ENCODE measurements around the gene SMAD6. TPM values are rescaled to one million over a fixed set of nuclear protein-coding genes. Genes with fewer than 3 reads are reported as not detected.

Gene SMAD6
- total and polyA plus RNA-seq, 2 experiments from 2014 or later = 1.6 to 15.7 TPM

GRCh38 chr15:66652806-66653205 is 49.2 kb upstream of the SMAD6 start (continued):
- TF ChIP-seq ZNF462 (CRISPR knock-in tag; IDR thresholded peaks at IDR 0.05) = no peak
- no peak for TF ChIP-seq NANOG (IDR thresholded peaks at IDR 0.05; ENCODE audit: borderline replicate concordance)
- no peak for TF ChIP-seq EZH2phosphoT487 (IDR thresholded peaks at IDR 0.05; ENCODE audit: unreplicated experiment)
- TF ChIP-seq ZNF331 (CRISPR knock-in tag; IDR thresholded peaks at IDR 0.05; ENCODE audit: low read depth) = no peak

- no peak overlapping the region for H3K4me3 ChIP-seq
- TF ChIP-seq ZNF114 (CRISPR knock-in tag; IDR thresholded peaks at IDR 0.05) = no peak
- TF ChIP-seq ZNF462 (CRISPR knock-in tag; IDR thresholded peaks at IDR 0.05) = no peak
- H3K79me2 ChIP-seq (replicated peaks; ENCODE audit: insufficient read depth) = no peaks in the 10 kb centered on the region
- H3K9me3 Mint-ChIP-seq = no peaks in the 10 kb centered on the region
- ATAC-seq (no peak), DNase-seq (ENCODE audit: low spot score) (no peak)
- no peak overlapping the region for H3K4me3 Mint-ChIP-seq
- peaks cover 31% of the 10 kb centered on the region for H3K27me3 Mint-ChIP-seq (ENCODE audit: insufficient read depth, low read depth, poor library complexity)
- peaks cover 53% of the 10 kb centered on the region for H3K4me1 Mint-ChIP-seq
- no peak overlapping the region for H3K4me2 ChIP-seq
- H3K9me2 ChIP-seq (ENCODE audit: insufficient read depth) = no peaks in the 10 kb centered on the region
- no peaks in the 10 kb centered on the region for H3K36me3 ChIP-seq (ENCODE audit: insufficient read depth)
- H3K4me1 ChIP-seq (ENCODE audit: insufficient read depth) = peaks cover 45% of the 10 kb centered on the region
- H2AFZ ChIP-seq = peak overlapping the region; percentile 56; the same call in 1 of the 2 replicates
- H3K27me3 ChIP-seq (ENCODE audit: insufficient read depth) = no peaks in the 10 kb centered on the region
- no peak overlapping the region for H3K27ac Mint-ChIP-seq
- no peak overlapping the region for H3K27ac ChIP-seq (ENCODE audit: low read depth)
- H4K20me1 ChIP-seq (replicated peaks; ENCODE audit: insufficient read depth) = no peaks in the 10 kb centered on the region
- peaks cover 7% of the 10 kb centered on the region; the same call in 1 of the 2 replicates for H3F3A ChIP-seq (replicated peaks; ENCODE audit: low read depth)
- no peaks in the 10 kb centered on the region for H3K36me3 Mint-ChIP-seq (ENCODE audit: low read depth)
Observed at GRCh38 chr15:66653398-66653797, 48.6 kb upstream of the SMAD6 start.
